Camera-type eye (tissue), 1 donor: ENCODE measurements around the gene PIM1. TPM values are rescaled to one million over a fixed set of nuclear protein-coding genes. Genes with fewer than 3 reads are reported as not detected.

Experiments used
- total RNA-seq: library from RNA; depleted of rRNA; stranded (reverse); fragments of >200 nt; gene quantifications from one replicate; pipeline ENCODE4 v1.2.3, GENCODE V29; 2014

The PIM1 gene
- total RNA-seq, result 27.2 TPM

GRCh38 chr6:37169496-37170272 is at the start of gene PIM1:
Gene PIM1 (plus strand): TSS chr6:37170152. CDS start chr6:37170576, 424 bp downstream.

Other genes starting within 250 kb of the PIM1 start
- 154 TPM for gene PI16, start 215.4 kb upstream of the PIM1 start, total RNA-seq
- gene MTCH1, start 184.0 kb upstream of the PIM1 start, total RNA-seq, result 175 TPM
- 13.2 TPM for gene FGD2, start 164.5 kb upstream of the PIM1 start, total RNA-seq
- gene TBC1D22B, start 87.6 kb downstream of the PIM1 start, total RNA-seq, result 11.7 TPM
- gene TMEM217, start 88.0 kb downstream of the PIM1 start, total RNA-seq, result 0.44 TPM
- gene RNF8, start 183.8 kb downstream of the PIM1 start, total RNA-seq, result 45.2 TPM